Activated naive CD8-positive, alpha-beta T cell treated with anti-CD3 and anti-CD28 coated beads, Interleukin-2, amount 10 ng/mL, durations not matched to agents 7 days and 5 days (primary cell): ENCODE results near the gene NDUFA12. TPM values are rescaled to one million over a fixed set of nuclear protein-coding genes. Genes with fewer than 3 reads are reported as not detected.

ENCODE experiments used
- ATAC-seq: fragments of 150-1000 bp; cut with Tn5 transposase; one replicate; pipeline ENCODE4 v1.10.0; 2021; ENCODE audit warnings: low read depth, moderate library complexity
- POLR2A ChIA-PET: fragments of 350-600 bp; sonication (Branson Sonifier 250); formaldehyde crosslinking; loops from one replicate; lab custom pipeline; 2021; ENCODE audit warnings: antibody characterized with exemption; lab: Charles Lee
- DNase-seq: peaks from one replicate; pipeline ENCODE4 v3.0.0; 2021
- H3K27ac Mint-ChIP-seq: one replicate; pipeline ENCODE4 v1.8.0; 2022; ENCODE audit warnings: mild to moderate bottlenecking, mixed read lengths
- H3K27me3 Mint-ChIP-seq: one replicate; pipeline ENCODE4 v1.8.0; 2022; ENCODE audit warnings: mild to moderate bottlenecking, moderate library complexity, mixed read lengths
- H3K36me3 Mint-ChIP-seq: one replicate; pipeline ENCODE4 v1.8.0; 2021; ENCODE audit warnings: mild to moderate bottlenecking, mixed read lengths
- H3K4me1 Mint-ChIP-seq: one replicate; pipeline ENCODE4 v1.8.0; 2021; ENCODE audit warnings: mixed read lengths
- H3K4me3 Mint-ChIP-seq: one replicate; pipeline ENCODE4 v1.8.0; 2022; ENCODE audit warnings: mild to moderate bottlenecking, moderate library complexity, mixed read lengths
- H3K9me3 Mint-ChIP-seq: one replicate; pipeline ENCODE4 v1.8.0; 2021; ENCODE audit warnings: mixed read lengths
- total RNA-seq, 2 experiments: library from RNA; stranded (reverse); gene quantifications; one replicate each; pipeline ENCODE4 v1.2.3, GENCODE V29; 2021

The NDUFA12 gene
- total RNA-seq, result 100 to 1,000 TPM; 105 to 114 TPM

- H3K9me3 Mint-ChIP-seq, result peaks cover 13% of the 10 kb centered on the region
- ATAC-seq, result peak; percentile 99
- H3K4me3 Mint-ChIP-seq, result peak within 1 kb of the TSS; percentile 92
- H3K27me3 Mint-ChIP-seq, result no peaks in the 10 kb centered on the region
- H3K27ac Mint-ChIP-seq, result peak within 1 kb of the TSS; percentile 88
- POLR2A ChIA-PET, result interaction anchor here (0.5 to 1.8 kb wide), 12 partner anchors 9 to 247 kb away, joined by 3 to 18 read pairs (median 4); partner anchors contain the start of gene NR2C1
- peaks cover 30% of the 10 kb centered on the region for H3K36me3 Mint-ChIP-seq
- H3K4me1 Mint-ChIP-seq, result peaks cover 32% of the 10 kb centered on the region
- DNase-seq, result peak; percentile 96
Measured at GRCh38 chr12:95003213-95003920, at the start of gene NDUFA12. Gene NDUFA12 (minus strand): TSS chr12:95003697. CDS start chr12:95003680, 17 bp downstream.

- H3K9me3 Mint-ChIP-seq, result no peaks in the 10 kb centered on the region
- POLR2A ChIA-PET, result no interaction called here
- H3K27ac Mint-ChIP-seq, result no peak overlapping the region
- no peaks in the 10 kb centered on the region for H3K4me1 Mint-ChIP-seq
- H3K36me3 Mint-ChIP-seq, result peaks cover 15% of the 10 kb centered on the region
- ATAC-seq, result no peak
- DNase-seq, result no peak
- H3K4me3 Mint-ChIP-seq, result no peak overlapping the region
- H3K27me3 Mint-ChIP-seq, result no peaks in the 10 kb centered on the region
Measured at GRCh38 chr12:95051241-95051640, 47.7 kb upstream of the NDUFA12 start.

GRCh38 chr12:95037906-95038305 lies 34.4 kb upstream of the NDUFA12 start:
- Mint-ChIP-seq H3K27ac (no peak overlapping the region), H3K36me3 (peaks cover 17% of the 10 kb centered on the region), H3K27me3 (no peaks in the 10 kb centered on the region), H3K4me1 (peaks cover 14% of the 10 kb centered on the region), H3K9me3 (no peaks in the 10 kb centered on the region), H3K4me3 (no peak overlapping the region)
- ATAC-seq, result no peak
- POLR2A ChIA-PET, result interaction anchor here (0.6 kb wide), 1 partner anchor 450 kb away, joined by 3 read pairs; no protein-coding TSS in a partner anchor
- no peak for DNase-seq

GRCh38 chr12:95034750-95035149 lies 31.3 kb upstream of the NDUFA12 start:
- no peak overlapping the region for H3K27ac Mint-ChIP-seq
- no peak for ATAC-seq
- H3K4me1 Mint-ChIP-seq, result peaks cover 11% of the 10 kb centered on the region
- no peaks in the 10 kb centered on the region for H3K27me3 Mint-ChIP-seq
- POLR2A ChIA-PET, result no interaction called here
- no peak for DNase-seq
- H3K4me3 Mint-ChIP-seq, result no peak overlapping the region
- H3K36me3 Mint-ChIP-seq, result peaks cover 12% of the 10 kb centered on the region
- H3K9me3 Mint-ChIP-seq, result no peaks in the 10 kb centered on the region

- Mint-ChIP-seq H3K27ac (no peak overlapping the region), H3K9me3 (no peaks in the 10 kb centered on the region), H3K36me3 (peaks cover 24% of the 10 kb centered on the region), H3K27me3 (no peaks in the 10 kb centered on the region), H3K4me3 (no peak overlapping the region), H3K4me1 (no peaks in the 10 kb centered on the region)
- ATAC-seq (no peak), DNase-seq (no peak)
- POLR2A ChIA-PET, result no interaction called here
Measured at GRCh38 chr12:95022477-95022876, 19.0 kb upstream of the NDUFA12 start.

- no peaks in the 10 kb centered on the region for H3K4me1 Mint-ChIP-seq
- peaks cover 3% of the 10 kb centered on the region for H3K9me3 Mint-ChIP-seq
- POLR2A ChIA-PET, result no interaction called here
- no peaks in the 10 kb centered on the region for H3K27me3 Mint-ChIP-seq
- no peak overlapping the region for H3K4me3 Mint-ChIP-seq
- H3K27ac Mint-ChIP-seq, result no peak overlapping the region
- ATAC-seq (no peak), DNase-seq (no peak)
- H3K36me3 Mint-ChIP-seq, result peaks cover 18% of the 10 kb centered on the region
Measured at GRCh38 chr12:95017482-95017881, 14.0 kb upstream of the NDUFA12 start.

- DNase-seq (no peak), ATAC-seq (no peak)
- POLR2A ChIA-PET, result interaction anchor here (0.6 to 0.7 kb wide), 2 partner anchors 10 to 1959 kb away, joined by 3 to 6 read pairs; no protein-coding TSS in a partner anchor
- no peak overlapping the region for H3K27ac Mint-ChIP-seq
- H3K4me3 Mint-ChIP-seq, result no peak overlapping the region
- peaks cover 3% of the 10 kb centered on the region for H3K9me3 Mint-ChIP-seq
- no peaks in the 10 kb centered on the region for H3K4me1 Mint-ChIP-seq
- H3K36me3 Mint-ChIP-seq, result peaks cover 15% of the 10 kb centered on the region
- H3K27me3 Mint-ChIP-seq, result no peaks in the 10 kb centered on the region
Measured at GRCh38 chr12:95016120-95016519, 12.6 kb upstream of the NDUFA12 start.

- peaks cover 13% of the 10 kb centered on the region for H3K36me3 Mint-ChIP-seq
- no peaks in the 10 kb centered on the region for H3K4me1 Mint-ChIP-seq
- DNase-seq (no peak), ATAC-seq (no peak)
- peaks cover 7% of the 10 kb centered on the region for H3K9me3 Mint-ChIP-seq
- POLR2A ChIA-PET, result interaction anchor here (1.0 kb wide), 1 partner anchor 11 kb away, joined by 7 read pairs; the partner anchor contains the start of gene NDUFA12
- H3K27ac Mint-ChIP-seq, result no peak overlapping the region
- H3K4me3 Mint-ChIP-seq, result no peak overlapping the region
- no peaks in the 10 kb centered on the region for H3K27me3 Mint-ChIP-seq
Measured at GRCh38 chr12:95014554-95014953, 11.1 kb upstream of the NDUFA12 start.

GRCh38 chr12:95006206-95006605 lies 2.7 kb upstream of the NDUFA12 start:
- Mint-ChIP-seq H3K27me3 (no peaks in the 10 kb centered on the region), H3K4me3 (no peak overlapping the region), H3K4me1 (peaks cover 12% of the 10 kb centered on the region), H3K9me3 (peaks cover 17% of the 10 kb centered on the region), H3K27ac (peak overlapping the region; percentile 14), H3K36me3 (peaks cover 17% of the 10 kb centered on the region)
- POLR2A ChIA-PET, result no interaction called here
- no peak for DNase-seq
- no peak for ATAC-seq

- POLR2A ChIA-PET, result interaction anchor here (0.7 to 1.8 kb wide), 2 partner anchors 15 to 387 kb away, joined by 3 to 18 read pairs; no protein-coding TSS in a partner anchor
- peaks cover 22% of the 10 kb centered on the region for H3K36me3 Mint-ChIP-seq
- DNase-seq (no peak), ATAC-seq (no peak)
- peak overlapping the region; percentile 20 for H3K4me3 Mint-ChIP-seq
- no peaks in the 10 kb centered on the region for H3K27me3 Mint-ChIP-seq
- H3K4me1 Mint-ChIP-seq, result peaks cover 22% of the 10 kb centered on the region
- no peak overlapping the region for H3K27ac Mint-ChIP-seq
- H3K9me3 Mint-ChIP-seq, result peaks cover 13% of the 10 kb centered on the region
Measured at GRCh38 chr12:95004610-95005009, 1.1 kb upstream of the NDUFA12 start.

GRCh38 chr12:95003921-95004272 lies 400 bp upstream of the NDUFA12 start:
- DNase-seq (no peak), ATAC-seq (no peak)
- Mint-ChIP-seq H3K36me3 (peaks cover 26% of the 10 kb centered on the region), H3K4me3 (peak overlapping the region; percentile 92), H3K4me1 (peaks cover 29% of the 10 kb centered on the region), H3K9me3 (peaks cover 13% of the 10 kb centered on the region), H3K27me3 (no peaks in the 10 kb centered on the region), H3K27ac (peak overlapping the region; percentile 88)
- POLR2A ChIA-PET, result interaction anchor here (0.5 to 1.8 kb wide), 12 partner anchors 8 to 386 kb away, joined by 3 to 18 read pairs (median 4); partner anchors contain the start of gene NR2C1

GRCh38 chr12:95002754-95003153 lies 743 bp downstream of the NDUFA12 start:
- no peaks in the 10 kb centered on the region for H3K27me3 Mint-ChIP-seq
- H3K36me3 Mint-ChIP-seq, result peaks cover 33% of the 10 kb centered on the region
- H3K9me3 Mint-ChIP-seq, result peaks cover 13% of the 10 kb centered on the region
- peaks cover 35% of the 10 kb centered on the region for H3K4me1 Mint-ChIP-seq
- DNase-seq (no peak), ATAC-seq (no peak)
- H3K27ac Mint-ChIP-seq, result peak overlapping the region; percentile 88
- peak overlapping the region; percentile 92 for H3K4me3 Mint-ChIP-seq
- POLR2A ChIA-PET, result interaction anchor here (0.8 to 1.8 kb wide), 5 partner anchors 9 to 70 kb away, joined by 4 to 18 read pairs (median 7); partner anchors contain the start of gene NR2C1

GRCh38 chr12:94998326-94998725 lies 5.2 kb downstream of the NDUFA12 start:
- no peak for DNase-seq
- peaks cover 28% of the 10 kb centered on the region for H3K4me1 Mint-ChIP-seq
- no peaks in the 10 kb centered on the region for H3K9me3 Mint-ChIP-seq
- no peak overlapping the region for H3K4me3 Mint-ChIP-seq
- H3K27me3 Mint-ChIP-seq, result no peaks in the 10 kb centered on the region
- peaks cover 31% of the 10 kb centered on the region for H3K36me3 Mint-ChIP-seq
- POLR2A ChIA-PET, result no interaction called here
- H3K27ac Mint-ChIP-seq, result no peak overlapping the region
- ATAC-seq, result no peak

GRCh38 chr12:94997726-94998125 lies 5.8 kb downstream of the NDUFA12 start:
- no peaks in the 10 kb centered on the region for H3K27me3 Mint-ChIP-seq
- POLR2A ChIA-PET, result no interaction called here
- H3K4me3 Mint-ChIP-seq, result no peak overlapping the region
- peaks cover 31% of the 10 kb centered on the region for H3K36me3 Mint-ChIP-seq
- no peak for DNase-seq
- H3K27ac Mint-ChIP-seq, result no peak overlapping the region
- no peak for ATAC-seq
- H3K9me3 Mint-ChIP-seq, result no peaks in the 10 kb centered on the region
- H3K4me1 Mint-ChIP-seq, result peaks cover 28% of the 10 kb centered on the region
